SU-DHL-6 (cell line): ENCODE results near the gene EBF3.

Source experiments
- CTCF ChIP-seq: fragments of 200-600 bp; sonication (generic); IDR thresholded peaks from one replicate; pipeline ENCODE4 v1.5.1; 2017; ENCODE audit warnings: antibody characterized with exemption, mild to moderate bottlenecking, low read length, moderate library complexity; ENCODE audit not compliant: insufficient read depth, poor library complexity, severe bottlenecking
- EZH2phosphoT487 ChIP-seq: fragments of 200-600 bp; sonication (generic), shearing (Covaris generic); conservative IDR thresholded peaks from 2 replicates; pipeline ENCODE4 v1.6.1; 2018; ENCODE audit warnings: mild to moderate bottlenecking, antibody characterized with exemption, low read length, moderate library complexity, mixed read lengths

- TF ChIP-seq CTCF, result no peak
- no peak for TF ChIP-seq EZH2phosphoT487
Observed at GRCh38 chr10:130003787-130004613, 39.9 kb upstream of the EBF3 start.
